ENCODE measurements around the gene ZNF521.

GRCh38 chr18:25247725-25248124 lies 104.2 kb downstream of the ZNF521 start:
- TF ChIP-seq CTCF (IDR thresholded peaks at IDR 0.05; ENCODE audit: insufficient read depth, low read length, poor library complexity, severe bottlenecking) (no peak), EZH2phosphoT487 (conservative IDR thresholded peaks at IDR 0.05; ENCODE audit: low read length) (no peak)

Measured in SU-DHL-6 (cell line).